ENCODE measurements around the gene RHPN2. TPM values are rescaled to one million over a fixed set of nuclear protein-coding genes. Genes with fewer than 3 reads are reported as not detected.
"Not testable (repeated sequence)": the region's sequence is repeated elsewhere in the genome, so short reads cannot be mapped to it uniquely, and the experiment has no call there.

RHPN2 gene
- polyA plus RNA-seq, 3 donors = 17.4 to 21.3 (median 18.4) TPM

GRCh38 chr19:33035461-33035860 lies 29.2 kb downstream of the RHPN2 start:
- DNase-seq (ENCODE audit: low read depth in 3 of 3, low spot score in 2 of 3) = no peak

GRCh38 chr19:33032218-33032781 lies 32.4 kb downstream of the RHPN2 start:
- DNase-seq (ENCODE audit: low read depth in 3 of 3, low spot score in 2 of 3) = no peak

GRCh38 chr19:33029746-33030303 lies 34.9 kb downstream of the RHPN2 start:
- no peak for DNase-seq (ENCODE audit: low read depth in 3 of 3, low spot score in 2 of 3)

DNA sequence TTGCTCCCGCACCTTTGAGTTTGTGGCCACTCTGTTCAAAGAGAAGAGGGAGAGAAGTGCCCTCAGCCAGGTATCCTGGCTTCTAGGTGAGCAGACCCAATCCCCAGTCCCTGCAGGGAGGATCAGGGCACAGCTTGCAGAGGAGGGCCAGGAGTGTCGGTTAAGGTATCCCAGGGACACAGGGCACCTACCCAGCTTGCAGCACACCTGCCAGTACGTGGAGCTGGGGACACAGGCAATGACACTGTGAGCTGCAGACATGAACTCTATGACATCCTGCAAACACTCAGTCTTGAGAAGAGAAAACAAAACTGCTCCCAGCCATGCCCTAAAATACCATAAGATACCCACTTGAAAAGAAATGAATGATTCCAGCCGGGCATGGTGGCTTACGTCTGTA lies 38.1 kb downstream of the RHPN2 start:
- DNase-seq (ENCODE audit: low read depth in 3 of 3, low spot score in 2 of 3) = not testable (repeated sequence)

DNA sequence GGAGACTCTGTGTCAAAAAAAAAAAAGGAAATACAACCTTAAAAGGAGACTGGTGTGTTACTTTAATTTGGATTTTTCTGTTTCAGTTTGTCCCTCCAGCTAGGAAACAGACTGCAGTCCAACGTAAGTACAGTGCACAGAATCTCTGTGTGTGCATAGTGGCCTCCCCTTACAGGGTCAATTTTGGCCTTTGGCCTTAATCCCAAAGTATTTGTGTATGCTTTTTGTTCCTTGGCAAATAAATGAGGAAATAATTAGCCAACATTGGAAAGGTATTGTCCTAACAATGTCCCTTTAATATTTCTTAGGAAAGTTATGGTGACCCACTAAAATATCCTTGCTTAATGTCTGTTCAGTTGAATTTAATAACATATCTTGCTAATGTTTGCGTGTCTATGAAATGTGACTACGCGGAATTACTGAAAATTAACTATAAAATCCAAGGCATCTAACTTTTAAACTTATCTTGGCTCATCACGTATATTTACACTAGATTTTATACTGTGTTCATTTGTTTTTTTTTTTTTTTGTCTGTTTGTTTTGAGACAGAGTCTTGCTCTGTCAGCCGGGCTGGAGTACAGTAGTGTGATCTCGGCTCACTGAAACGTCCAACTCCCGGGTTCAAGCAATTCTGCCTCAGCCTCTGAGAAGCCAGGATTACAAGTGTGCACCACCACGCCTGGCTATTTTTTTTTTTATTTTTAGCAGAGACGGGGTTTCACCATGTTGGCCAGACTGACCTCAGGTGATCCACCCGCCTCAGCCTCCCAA lies 39.0 kb downstream of the RHPN2 start:
- DNase-seq (ENCODE audit: low read depth in 3 of 3, low spot score in 2 of 3) = not testable (repeated sequence)

- DNase-seq (ENCODE audit: low read depth in 3 of 3, low spot score in 2 of 3) = no peak
Observed at GRCh38 chr19:33024398-33024797, 40.3 kb downstream of the RHPN2 start.

DNA sequence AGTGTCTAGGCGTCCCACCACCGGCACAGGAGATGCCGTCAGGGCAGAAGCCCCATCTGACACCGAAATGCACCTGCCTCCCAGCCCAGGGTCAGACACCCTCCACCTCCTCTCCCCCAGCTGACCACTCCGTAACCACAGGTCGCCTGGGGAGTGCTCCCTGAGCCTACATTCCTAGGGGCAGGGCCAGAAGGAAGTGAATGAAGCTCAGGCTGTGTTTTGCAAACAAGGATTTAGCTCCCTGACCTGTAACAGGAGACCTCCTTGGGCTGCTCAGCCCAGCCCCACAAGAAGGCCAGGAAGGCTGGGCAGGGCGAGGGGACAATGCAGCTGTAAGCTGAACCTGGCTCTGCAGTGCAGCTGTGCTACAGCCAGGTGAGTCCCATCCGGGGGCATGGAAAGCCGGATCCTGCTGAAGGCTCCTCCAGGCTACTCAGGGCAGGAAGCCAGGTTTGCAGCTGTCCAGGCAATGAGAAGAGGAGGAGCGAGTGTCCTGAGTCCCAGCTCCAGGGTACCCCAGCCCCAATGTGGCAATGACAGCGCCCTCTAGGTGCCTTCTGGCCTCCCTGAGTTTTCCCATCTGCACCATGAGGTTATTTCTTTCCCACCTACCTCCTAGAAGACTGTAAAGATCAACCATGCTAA lies 42.1 kb downstream of the RHPN2 start:
- DNase-seq (ENCODE audit: low read depth in 3 of 3, low spot score in 2 of 3) = no peak

DNA sequence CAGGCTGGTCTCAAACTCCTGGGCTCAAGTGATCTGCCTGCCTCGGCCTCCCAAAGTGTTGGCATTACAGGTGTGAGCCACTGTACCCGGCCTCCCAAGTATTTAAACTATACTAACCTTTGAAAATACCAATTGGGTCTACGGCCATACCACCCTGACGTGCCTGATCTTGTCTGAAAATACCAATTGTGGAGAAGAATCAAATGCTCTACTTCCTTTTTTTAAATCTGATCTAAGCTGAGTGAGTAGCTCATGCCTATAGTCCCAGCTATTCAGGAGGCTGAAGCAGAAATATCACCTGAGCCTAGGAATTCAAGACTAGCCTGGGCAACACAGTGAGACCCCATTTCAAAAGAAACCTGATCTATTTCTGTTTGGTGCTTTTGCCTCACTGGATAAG lies 53.8 kb downstream of the RHPN2 start:
- DNase-seq (ENCODE audit: low read depth in 3 of 3, low spot score in 2 of 3) = not testable (repeated sequence)

DNA sequence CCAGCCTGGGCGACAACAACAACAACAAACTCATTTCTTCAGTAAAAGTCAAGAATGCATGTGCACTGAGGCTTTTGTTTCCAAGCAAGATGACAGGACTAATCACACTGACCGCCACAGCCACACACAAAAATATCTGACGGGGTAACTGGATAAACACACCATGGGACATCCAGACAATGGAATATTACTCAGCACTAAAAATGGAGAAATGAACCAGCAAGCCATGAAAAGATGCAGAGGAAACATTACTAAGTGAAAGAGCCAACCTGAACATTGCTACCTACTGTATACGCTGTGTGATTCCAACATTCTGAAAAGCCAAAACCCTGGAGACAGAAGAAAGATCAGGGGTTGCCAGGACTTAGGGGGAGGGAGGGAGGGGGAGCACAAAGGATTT lies 56.0 kb downstream of the RHPN2 start:
- no peak for DNase-seq (ENCODE audit: low read depth in 3 of 3, low spot score in 2 of 3)

- DNase-seq (ENCODE audit: low read depth in 3 of 3, low spot score in 2 of 3) = no peak
Observed at GRCh38 chr19:33005440-33005839, 59.2 kb downstream of the RHPN2 start.

GRCh38 chr19:33003424-33004024 lies 61.2 kb downstream of the RHPN2 start:
- DNase-seq (ENCODE audit: low read depth in 3 of 3, low spot score in 2 of 3) = not testable (repeated sequence)

DNA sequence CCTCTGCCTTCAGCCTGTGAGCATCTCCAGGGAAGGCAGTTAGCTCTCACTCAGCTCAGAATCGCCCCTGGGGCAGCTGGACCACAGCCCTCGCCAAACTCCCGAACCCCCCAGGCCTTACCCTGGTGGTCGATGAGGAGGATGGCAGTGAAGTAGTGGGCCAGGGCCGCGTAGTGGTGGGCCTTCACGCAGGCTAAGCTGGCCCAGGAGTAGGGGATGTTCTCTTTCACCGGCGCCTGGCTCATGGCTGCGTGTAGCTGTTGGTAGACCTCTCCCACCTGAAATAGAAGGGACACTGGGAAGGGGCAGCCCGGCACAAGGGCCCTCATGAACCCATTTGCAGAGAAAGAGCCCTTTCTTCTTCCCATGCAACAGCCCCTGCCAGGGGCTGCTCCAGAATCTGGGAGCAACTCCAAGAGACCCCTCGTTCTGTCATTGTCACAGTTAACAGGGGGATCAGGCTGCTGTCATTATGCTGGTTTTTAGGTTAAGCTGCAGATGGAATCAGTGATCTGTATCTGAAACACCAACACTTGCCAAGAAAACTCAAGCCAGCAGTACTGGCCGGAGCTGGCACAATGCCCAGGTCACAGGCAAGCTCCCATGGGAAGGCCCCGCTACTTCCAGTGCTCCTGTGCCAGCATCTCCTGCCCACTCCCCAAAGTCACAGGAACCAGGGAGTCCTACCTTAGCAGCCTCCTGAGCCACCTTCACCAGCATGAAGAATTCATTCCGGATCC lies 62.4 kb downstream of the RHPN2 start:
- not testable (repeated sequence) for DNase-seq (ENCODE audit: low read depth in 3 of 3, low spot score in 2 of 3)

DNA sequence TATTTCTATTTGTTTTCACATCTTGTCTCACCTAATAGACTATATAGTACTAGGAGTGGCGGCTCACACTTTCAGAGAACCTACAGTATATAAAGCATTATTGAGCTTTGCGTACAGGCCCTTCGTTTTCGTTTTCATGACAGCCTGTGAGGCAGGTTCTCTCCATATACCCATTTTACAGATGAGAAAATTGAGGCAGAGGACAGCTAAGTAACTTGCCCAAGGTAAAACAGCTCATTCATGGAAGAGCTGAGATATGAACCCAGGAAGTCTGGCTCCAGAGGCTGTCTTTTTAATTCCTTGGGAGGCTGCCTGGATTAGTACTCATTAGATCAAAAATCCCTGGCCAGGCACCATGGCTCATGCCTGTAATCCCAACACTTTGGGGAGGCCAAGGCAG lies 63.8 kb downstream of the RHPN2 start:
- DNase-seq (ENCODE audit: low read depth in 3 of 3, low spot score in 2 of 3) = no peak

GRCh38 chr19:33000510-33000909 lies 64.2 kb downstream of the RHPN2 start:
- DNase-seq (ENCODE audit: low read depth in 3 of 3, low spot score in 2 of 3) = no peak

GRCh38 chr19:32998722-32999121 lies 66.0 kb downstream of the RHPN2 start:
- no peak for DNase-seq (ENCODE audit: low read depth in 3 of 3, low spot score in 2 of 3)

GRCh38 chr19:32997716-32998355 lies 66.9 kb downstream of the RHPN2 start:
- DNase-seq (ENCODE audit: low read depth in 3 of 3, low spot score in 2 of 3) = no peak

DNA sequence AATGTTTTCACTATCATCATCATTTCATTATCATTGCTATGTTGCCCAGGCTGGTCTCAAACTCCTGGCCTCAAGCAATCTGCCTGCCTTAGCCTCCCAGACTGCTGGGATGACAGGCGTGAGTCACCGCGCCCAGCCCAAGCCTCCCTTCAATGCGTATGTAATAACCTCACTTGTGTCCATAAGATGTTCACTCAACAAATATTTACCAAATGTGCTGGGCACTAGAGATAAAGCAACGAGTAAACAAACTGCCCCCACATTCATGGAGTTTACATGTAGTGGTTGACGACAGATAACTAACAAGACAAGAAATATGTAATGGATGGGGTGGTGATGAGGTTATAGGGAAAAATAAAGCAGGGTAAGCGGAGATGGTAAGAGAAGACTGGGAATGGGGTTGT lies 67.6 kb downstream of the RHPN2 start:
- DNase-seq (ENCODE audit: low read depth in 3 of 3, low spot score in 2 of 3) = not testable (repeated sequence)

DNA sequence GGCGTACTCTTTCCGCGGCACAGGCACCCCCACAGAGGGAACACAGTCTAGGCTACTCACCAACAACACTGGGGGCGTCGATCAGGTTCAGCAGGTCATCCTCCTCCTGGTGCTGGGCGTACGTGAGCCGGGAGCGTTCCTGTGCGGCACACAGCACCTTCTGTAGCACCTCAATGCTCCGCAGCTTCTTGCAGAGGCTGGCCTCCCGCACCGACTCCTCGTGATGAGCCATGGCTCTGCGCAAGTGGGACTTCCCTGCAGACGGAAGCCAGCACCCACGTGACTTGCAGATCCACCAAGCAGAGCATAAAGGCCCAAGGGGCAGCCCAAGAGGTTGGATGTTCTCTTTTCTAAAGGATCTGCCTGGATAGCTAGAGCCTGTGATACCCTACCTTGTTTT lies 68.7 kb downstream of the RHPN2 start:
- DNase-seq (ENCODE audit: low read depth in 3 of 3, low spot score in 2 of 3) = not testable (repeated sequence)

DNA sequence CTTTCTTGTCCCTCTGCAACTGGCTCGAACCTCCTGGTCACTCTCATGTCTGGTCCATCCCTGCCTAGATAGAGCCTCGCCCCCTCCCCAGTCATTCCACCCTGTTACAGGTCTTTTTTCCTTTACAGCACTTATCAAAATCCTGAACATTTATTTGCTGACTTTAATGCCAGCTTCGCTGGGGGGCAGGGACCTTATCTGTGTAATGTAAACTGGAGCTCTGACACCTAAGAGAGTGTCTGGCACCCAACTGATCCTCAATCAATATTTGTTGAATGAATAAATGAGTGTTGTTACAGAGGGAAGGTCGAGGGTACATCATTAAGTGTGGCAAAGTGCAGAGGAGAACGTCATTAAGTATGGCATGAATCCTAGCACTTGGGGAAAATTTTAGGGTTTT lies 76.0 kb downstream of the RHPN2 start:
- DNase-seq (ENCODE audit: low read depth in 3 of 3, low spot score in 2 of 3) = no peak

- DNase-seq (ENCODE audit: low read depth in 3 of 3, low spot score in 2 of 3) = not testable (repeated sequence)
Observed at GRCh38 chr19:32988254-32988653, 76.4 kb downstream of the RHPN2 start.

All from right renal cortex interstitium (tissue), 3 donors.